Karpas-422 (cell line): Measurements from ENCODE around the gene RNF220. TPM values are rescaled to one million over a fixed set of nuclear protein-coding genes. Genes with fewer than 3 reads are reported as not detected.
"Not testable (repeated sequence)": the region's sequence is repeated elsewhere in the genome, so short reads cannot be mapped to it uniquely, and the experiment has no call there.

Source experiments
- DNase-seq: peaks from one replicate; pipeline ENCODE4 v3.0.0-alpha.2; 2015
- H2AFZ ChIP-seq: fragments of 200-600 bp; sonication (generic); 2 replicates; pipeline ENCODE4 v1.6.1; 2014; ENCODE audit warnings: antibody characterized with exemption, low read length, mixed read lengths
- H3K27ac ChIP-seq: fragments of 200-600 bp; sonication (generic); 2 replicates; pipeline ENCODE4 v1.5.1; 2014; ENCODE audit warnings: mild to moderate bottlenecking, low read length, moderate library complexity
- H3K27me3 ChIP-seq: fragments of 200-600 bp; sonication (generic); 2 replicates; pipeline ENCODE4 v1.6.1; 2014; ENCODE audit warnings: low read length, mixed read lengths
- H3K36me3 ChIP-seq: fragments of 200-600 bp; sonication (generic); 2 replicates; pipeline ENCODE4 v1.6.1; 2014; ENCODE audit warnings: low read length, mixed read lengths; ENCODE audit not compliant: insufficient read depth
- H3K4me1 ChIP-seq: fragments of 200-600 bp; sonication (generic); 2 replicates; pipeline ENCODE4 v1.6.1; 2014; ENCODE audit warnings: mild to moderate bottlenecking, low read length, mixed read lengths
- H3K4me2 ChIP-seq: fragments of 200-600 bp; sonication (generic); 2 replicates; pipeline ENCODE4 v1.6.1; 2014; ENCODE audit warnings: low read length, low read depth, mild to moderate bottlenecking; ENCODE audit not compliant: poor library complexity, severe bottlenecking
- H3K4me3 ChIP-seq: fragments of 200-600 bp; sonication (generic); 2 replicates; pipeline ENCODE4 v1.5.1; 2014; ENCODE audit warnings: mild to moderate bottlenecking, antibody characterized with exemption, low read length, mixed read lengths
- H3K79me2 ChIP-seq: fragments of 200-600 bp; sonication (generic); 2 replicates; pipeline ENCODE4 v1.6.1; 2014; ENCODE audit warnings: mild to moderate bottlenecking, low read length, mixed read lengths
- H3K9ac ChIP-seq: fragments of 200-600 bp; sonication (generic); 2 replicates; pipeline ENCODE4 v1.6.0; 2014; ENCODE audit warnings: low read length
- H3K9me2 ChIP-seq: fragments of 200-600 bp; sonication (generic), shearing (Covaris generic); replicated peaks from 2 replicates; pipeline ENCODE4 v1.6.0; 2014; ENCODE audit warnings: mild to moderate bottlenecking, low read length, moderate library complexity; ENCODE audit not compliant: insufficient read depth
- H3K9me3 ChIP-seq: fragments of 300-700, 200-600 bp; sonication (generic); 2 replicates; pipeline ENCODE4 v1.6.1; 2014; ENCODE audit warnings: low read length, mixed read lengths
- H4K20me1 ChIP-seq: fragments of 200-600 bp; sonication (generic); 2 replicates; pipeline ENCODE4 v1.6.1; 2014; ENCODE audit warnings: mild to moderate bottlenecking, antibody characterized with exemption, low read length, low read depth; ENCODE audit not compliant: insufficient read depth
- small RNA-seq: library from RNA; depleted of rRNA; stranded (forward); fragments of <200 nt; gene quantifications from one replicate; pipeline ENCODE3, GENCODE V24; 2014
- total RNA-seq: library from RNA; depleted of rRNA; stranded (reverse); fragments of >200 nt; shearing (Covaris generic); gene quantifications from 2 replicates; pipeline ENCODE4 v1.2.3, GENCODE V29; 2014; ENCODE audit warnings: low replicate concordance; rRNA removed

The RNF220 gene
- total RNA-seq, 1 experiment from 2014 or later, result 73.6 TPM

DNA sequence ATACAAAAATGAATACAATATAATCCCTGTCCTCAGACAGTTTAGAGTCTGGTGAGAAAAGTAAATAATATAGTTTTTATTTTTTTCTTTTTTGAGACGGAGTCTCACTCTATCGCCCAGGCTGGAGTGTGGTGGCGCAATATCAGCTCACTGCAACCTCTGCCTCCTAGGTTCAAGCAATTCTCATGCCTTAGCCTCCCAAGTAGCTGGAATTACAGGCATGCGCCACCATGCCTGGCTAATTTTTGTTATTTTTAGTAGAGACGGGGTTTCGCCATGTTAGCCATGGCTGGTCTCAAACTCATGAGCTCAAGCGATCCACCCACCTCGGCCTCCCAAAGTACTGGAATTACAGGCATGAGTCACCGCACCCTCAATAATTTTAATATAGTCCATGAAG is 294.3 kb downstream of the RNF220 start:
- H3K27ac ChIP-seq, H3K36me3 ChIP-seq, H3K9me3 ChIP-seq, H3K27me3 ChIP-seq, H3K9me2 ChIP-seq, H3K4me3 ChIP-seq, H4K20me1 ChIP-seq, H3K79me2 ChIP-seq, H3K4me2 ChIP-seq, H2AFZ ChIP-seq, DNase-seq, H3K9ac ChIP-seq: not testable (repeated sequence)
- peaks cover 48% of the 10 kb centered on the region for H3K4me1 ChIP-seq

DNA sequence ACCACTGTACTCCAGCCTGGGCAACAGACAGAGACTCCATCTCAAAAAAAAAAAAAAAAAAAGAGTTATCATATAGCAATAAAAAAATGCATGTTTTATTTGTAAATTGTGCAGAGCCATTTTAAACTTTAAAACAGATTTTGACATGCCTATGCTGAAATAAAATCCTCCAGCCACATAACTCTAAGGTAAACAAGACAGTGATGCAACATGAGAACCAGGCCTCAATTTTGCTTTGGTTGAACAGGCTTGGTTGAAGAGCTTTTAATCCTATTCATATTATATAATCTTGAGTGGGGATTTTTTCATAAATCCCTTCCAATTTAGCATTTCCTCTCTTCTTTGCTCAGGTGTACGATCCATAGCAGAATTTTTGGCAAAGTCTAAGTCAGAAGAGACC is 295.5 kb downstream of the RNF220 start:
- Histone ChIP-seq H2AFZ (no peak overlapping the region), H3K9ac (no peak overlapping the region), H3K27ac (peak overlapping the region; percentile 42; the same call in 1 of the 2 replicates), H3K4me3 (no peak overlapping the region), H4K20me1 (no peaks in the 10 kb centered on the region), H3K9me3 (no peaks in the 10 kb centered on the region), H3K4me2 (no peak overlapping the region), H3K79me2 (no peaks in the 10 kb centered on the region), H3K9me2 (no peaks in the 10 kb centered on the region), H3K36me3 (no peaks in the 10 kb centered on the region), H3K27me3 (no peaks in the 10 kb centered on the region), H3K4me1 (peaks cover 36% of the 10 kb centered on the region)
- no peak for DNase-seq

- Histone ChIP-seq H3K9ac (no peak overlapping the region), H3K4me3 (no peak overlapping the region), H2AFZ (no peak overlapping the region)
Measured at GRCh38 chr1:44701141-44701573, 296.1 kb downstream of the RNF220 start.

More at GRCh38 chr1:44701141-44701573, 296.1 kb downstream of the RNF220 start:
- no peak for DNase-seq
- peak overlapping the region; percentile 42; the same call in 1 of the 2 replicates for H3K27ac ChIP-seq
- no peaks in the 10 kb centered on the region for H3K27me3 ChIP-seq
- no peaks in the 10 kb centered on the region for H3K79me2 ChIP-seq
- no peaks in the 10 kb centered on the region for H3K9me3 ChIP-seq
- H4K20me1 ChIP-seq, result no peaks in the 10 kb centered on the region
- H3K4me1 ChIP-seq, result peaks cover 30% of the 10 kb centered on the region
- no peak overlapping the region for H3K4me2 ChIP-seq
- H3K9me2 ChIP-seq, result no peaks in the 10 kb centered on the region
- H3K36me3 ChIP-seq, result no peaks in the 10 kb centered on the region

Small RNA genes within 50 kb of the gene (small RNA-seq; reads per million reads assigned to genes)
- not detected for gene MIR5584
- gene RNU6-369P, result not detected

Other genes starting within 250 kb of the RNF220 start
- 16.6 and 40.4 TPM in 2 replicates for gene DMAP1, start 191.8 kb upstream of the RNF220 start, total RNA-seq
- 50.3 and 67.2 TPM in 2 replicates for gene ERI3, start 50.0 kb upstream of the RNF220 start, total RNA-seq